Head of caudate nucleus (tissue), 42 donors: Measurements from ENCODE around the gene MCM7.
"Not testable (repeated sequence)": the region's sequence is repeated elsewhere in the genome, so short reads cannot be mapped to it uniquely, and the experiment has no call there.

ENCODE experiments used
- DNase-seq, 42 donors: peaks; one replicate each; pipeline versions ENCODE4 v3.0.0 to v3.0.0-alpha.2; 2020 to 2021; ENCODE audit warnings: mixed read lengths in 7 of 42
- intact Hi-C: fragments of 100-400 bp; cut with DNase I; formaldehyde crosslinking; loops from one replicate; pipeline ENCODE4 v1.15.0; 2022

Gene MCM7

GRCh38 chr7:100101016-100101862 is at the start of gene MCM7, which contains the start of gene AP4M1:
Gene MCM7 (minus strand): TSS chr7:100101397. CDS start chr7:100101294, 103 bp downstream.
Gene AP4M1 (plus strand): TSS chr7:100101643. CDS start chr7:100101715, 72 bp downstream.
- DNase-seq = peak; percentile 97 to 100 (median 100)
- intact Hi-C loops = no loop called here

DNA sequence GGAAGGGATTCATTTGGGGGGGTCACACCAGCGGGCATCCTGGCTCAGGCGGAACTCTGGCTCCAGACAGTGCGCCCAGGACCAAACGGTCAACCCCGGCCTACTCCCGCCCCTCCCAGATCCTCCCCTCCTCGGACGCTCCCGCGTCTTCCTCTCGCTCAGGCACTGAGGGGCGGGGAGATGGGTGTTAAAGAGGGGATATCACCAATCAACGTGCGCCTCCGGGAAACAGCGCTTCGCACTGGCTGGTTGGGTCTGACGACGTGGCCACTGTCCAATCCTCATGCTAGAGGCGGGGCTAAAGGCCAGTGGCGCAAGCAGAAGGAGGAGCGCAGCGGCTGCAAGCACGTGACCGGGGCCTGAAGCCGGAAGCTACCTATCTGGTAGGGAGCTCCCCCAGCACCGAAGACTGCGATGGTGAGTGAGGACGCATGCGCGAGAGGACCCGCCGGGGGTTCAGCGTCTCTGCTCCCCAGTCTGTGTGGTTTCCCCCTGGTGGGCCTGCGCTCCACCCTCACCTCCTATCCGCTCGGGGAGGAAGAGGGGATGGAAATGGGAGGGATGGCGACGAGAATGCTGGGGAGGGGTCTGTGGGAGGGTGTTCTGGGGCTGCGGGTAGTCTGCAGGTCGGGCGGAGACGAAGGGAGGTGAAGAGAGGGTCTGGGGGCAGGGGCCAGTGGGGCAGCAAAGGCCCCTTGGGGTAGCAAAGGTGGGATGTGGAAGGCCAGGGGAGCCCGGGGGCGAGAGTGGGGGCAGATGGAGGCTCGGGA is 47.5 kb upstream of the MCM7 start, which contains the start of gene LAMTOR4:
Gene LAMTOR4, plus strand, starts transcription at position 360 of the 770 bp plus-strand sequence. Its CDS starts 55 bp downstream, at position 415.
- intact Hi-C loops = no loop called here
- peak; percentile 98 to 100 (median 99) for DNase-seq

GRCh38 chr7:100148225-100148558 is 47.0 kb upstream of the MCM7 start:
- intact Hi-C loops = no loop called here

GRCh38 chr7:100147278-100147677 is 46.1 kb upstream of the MCM7 start:
- intact Hi-C loops = no loop called here
- no peak for DNase-seq

More at GRCh38 chr7:100148225-100148558, 47.0 kb upstream of the MCM7 start:
- DNase-seq = peak in 1 of 42 donors; percentile 24

- DNase-seq, intact Hi-C loops: not testable (repeated sequence)
Measured at GRCh38 chr7:100146350-100146749, 45.2 kb upstream of the MCM7 start.

- no peak for DNase-seq
- intact Hi-C loops = no loop called here
Measured at GRCh38 chr7:100142461-100142860, 41.3 kb upstream of the MCM7 start.

DNA sequence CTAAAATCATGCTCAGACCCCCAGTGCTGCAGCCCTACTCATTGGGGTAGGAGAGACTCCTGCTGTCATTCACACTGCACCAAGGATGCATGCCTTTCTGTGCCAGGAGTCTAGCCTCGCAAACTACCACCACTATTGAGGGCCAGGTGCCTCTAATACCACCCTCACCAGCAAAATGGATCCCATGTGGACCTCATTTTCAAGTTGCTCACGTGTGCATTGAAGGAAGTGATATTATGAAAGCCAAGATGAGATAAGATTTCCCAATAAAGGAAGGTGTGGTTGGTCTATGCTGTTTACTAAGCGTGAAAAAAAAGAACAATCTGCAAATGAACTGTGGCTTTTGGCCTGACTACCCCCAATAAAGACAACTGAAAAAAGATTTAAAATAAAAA is 40.4 kb upstream of the MCM7 start:
- intact Hi-C loops = no loop called here
- no peak for DNase-seq

DNA sequence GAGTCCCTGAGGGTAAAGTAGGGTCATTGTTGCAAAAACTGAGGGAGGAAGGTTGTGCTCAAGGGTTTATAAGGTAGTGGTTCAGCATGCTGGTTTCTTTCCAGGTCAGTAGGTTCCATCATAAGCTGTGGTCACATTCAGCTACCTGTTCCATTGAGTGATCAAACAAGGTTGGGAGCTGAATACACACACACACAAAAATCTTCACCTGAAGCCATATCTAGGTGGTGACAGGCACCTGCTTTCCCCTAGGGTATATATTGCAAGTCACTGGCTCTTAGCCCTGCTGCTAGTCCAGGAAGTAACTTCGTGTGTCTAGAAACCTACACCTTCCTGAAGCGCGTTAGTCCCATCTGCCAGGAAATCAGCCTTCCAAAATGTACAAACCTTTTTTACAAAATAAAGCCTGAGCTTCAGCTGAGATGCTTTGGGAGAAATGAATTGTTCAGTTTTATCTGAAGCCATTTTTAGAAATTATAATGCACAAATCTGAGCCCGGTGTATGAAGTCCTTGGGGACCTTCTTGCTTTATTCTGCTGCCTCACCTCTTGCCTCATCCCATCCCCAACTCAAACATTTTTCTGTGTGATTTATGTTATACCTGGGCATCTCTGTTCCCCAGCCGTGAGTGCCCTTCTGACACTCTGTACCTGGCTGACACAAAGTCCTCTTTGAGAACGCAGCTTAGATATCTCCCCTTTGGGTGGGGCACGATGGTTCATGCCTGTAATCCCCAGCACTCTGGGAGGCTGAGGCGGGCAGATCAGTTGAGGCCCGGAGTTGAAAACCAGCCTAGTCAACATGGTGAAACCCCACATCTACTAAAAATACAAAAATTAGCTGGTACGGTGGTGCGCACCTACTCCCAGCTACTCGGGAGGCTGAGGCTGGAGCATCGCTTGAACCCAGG is 36.9 kb upstream of the MCM7 start:
- intact Hi-C loops = no loop called here
- DNase-seq = no peak

DNA sequence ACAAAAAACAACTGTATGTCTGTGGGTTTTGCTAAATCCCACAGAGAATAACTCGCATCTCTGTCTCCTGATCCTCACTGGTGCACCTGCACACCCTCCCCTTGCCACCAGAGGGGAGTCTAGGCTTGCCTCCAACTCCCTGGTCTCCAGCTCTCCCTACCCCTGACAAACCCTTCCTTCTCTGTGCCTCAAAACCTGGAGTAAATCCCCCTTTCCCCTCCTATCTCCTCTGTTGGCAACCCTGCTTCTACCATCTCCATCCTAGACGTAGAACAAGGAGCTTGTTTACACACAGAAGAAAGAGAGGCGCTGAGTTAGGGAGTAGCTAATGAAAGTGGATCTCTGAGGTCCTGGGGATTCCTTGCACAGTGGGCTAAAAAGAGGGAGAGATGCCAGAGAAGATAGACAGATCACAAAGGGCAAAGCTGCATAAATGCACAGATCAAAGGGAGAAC is 31.5 kb upstream of the MCM7 start:
- intact Hi-C loops = no loop called here
- peak in 41 of 42 donors; percentile 34 to 80 (median 61) for DNase-seq

DNA sequence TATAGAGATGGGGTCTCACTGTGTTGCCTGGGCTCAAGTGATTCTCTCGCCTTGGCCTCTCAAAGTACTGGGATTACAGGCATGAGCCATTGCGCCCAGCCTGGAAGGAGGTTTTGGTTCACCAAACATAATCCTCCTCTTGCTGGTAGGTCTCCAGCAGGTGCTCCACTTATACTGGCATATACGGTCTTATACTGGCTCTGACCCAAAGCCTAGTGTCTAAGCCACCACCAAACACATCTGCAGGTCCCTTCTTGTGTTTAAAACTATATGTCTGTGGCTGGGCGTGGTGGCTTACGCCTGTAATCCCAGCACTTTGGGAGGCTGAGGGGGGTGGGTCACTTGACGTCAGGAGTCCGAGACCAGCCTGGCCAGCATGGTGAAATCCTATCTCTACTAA is 30.9 kb upstream of the MCM7 start:
- intact Hi-C loops = no loop called here
- no peak for DNase-seq

DNA sequence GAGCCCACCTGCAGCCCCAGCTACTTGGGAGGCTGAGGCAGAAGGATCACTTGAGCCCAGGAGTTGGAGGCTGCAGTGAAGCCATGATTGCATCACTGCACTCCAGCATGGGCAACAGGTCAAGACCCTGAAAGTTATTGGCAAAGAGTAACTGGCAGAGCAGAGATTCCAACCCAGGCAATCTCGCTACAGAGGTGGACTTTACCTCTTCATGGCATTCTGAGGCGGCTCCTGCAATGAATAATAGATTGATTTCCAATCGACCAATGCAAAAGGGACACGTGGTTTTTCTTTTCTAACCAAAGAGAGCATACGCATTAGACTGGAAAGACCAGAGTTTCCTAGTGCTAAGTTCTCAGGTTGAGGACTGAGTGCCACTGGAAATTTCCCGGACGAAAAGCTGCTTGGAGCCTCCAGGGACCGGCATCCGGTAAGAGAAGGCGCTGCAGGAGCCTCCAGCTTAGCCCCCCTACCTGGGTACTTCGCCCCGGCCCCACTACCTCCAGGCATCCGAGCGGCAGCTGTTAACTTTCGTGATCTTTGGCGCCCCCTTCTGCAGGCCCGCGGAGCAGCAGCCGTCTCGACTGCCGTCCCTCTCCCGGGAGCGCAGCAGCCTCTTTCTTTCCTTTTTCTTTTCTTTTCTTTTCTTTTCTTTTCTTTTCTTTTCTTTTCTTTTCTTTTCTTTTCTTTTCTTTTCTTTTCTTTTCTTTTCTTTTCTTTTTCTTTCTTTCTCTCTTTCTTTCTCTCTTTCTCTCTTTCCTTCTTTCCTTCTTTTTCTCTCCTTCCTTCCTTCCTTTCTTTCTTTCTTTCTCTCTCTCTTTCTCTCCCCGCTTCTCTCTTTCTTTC is 29.6 kb upstream of the MCM7 start:
- intact Hi-C loops = no loop called here

DNA sequence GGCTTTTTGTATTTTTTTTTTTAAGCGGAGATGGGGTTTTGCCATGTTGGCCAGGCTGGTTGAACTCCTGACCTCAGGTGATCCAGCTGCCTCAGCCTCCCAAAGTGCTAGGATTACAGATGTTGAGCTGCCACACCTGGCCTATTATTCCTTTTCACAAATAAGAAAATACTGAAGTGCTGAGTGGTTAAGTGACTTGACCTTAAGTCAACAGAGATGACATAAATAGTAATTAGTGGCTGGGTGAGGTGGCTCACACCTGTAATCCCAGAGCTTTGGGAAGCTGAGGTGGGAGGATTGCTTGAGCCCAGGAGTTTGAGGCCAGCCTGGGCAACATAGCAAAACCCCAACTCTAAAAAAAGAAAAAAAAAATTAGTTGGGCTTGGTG is 29.0 kb upstream of the MCM7 start:
- intact Hi-C loops, DNase-seq: not testable (repeated sequence)

More for the DNA sequence above, 29.6 kb upstream of the MCM7 start:
- DNase-seq = peak; percentile 46 to 94 (median 87)

DNA sequence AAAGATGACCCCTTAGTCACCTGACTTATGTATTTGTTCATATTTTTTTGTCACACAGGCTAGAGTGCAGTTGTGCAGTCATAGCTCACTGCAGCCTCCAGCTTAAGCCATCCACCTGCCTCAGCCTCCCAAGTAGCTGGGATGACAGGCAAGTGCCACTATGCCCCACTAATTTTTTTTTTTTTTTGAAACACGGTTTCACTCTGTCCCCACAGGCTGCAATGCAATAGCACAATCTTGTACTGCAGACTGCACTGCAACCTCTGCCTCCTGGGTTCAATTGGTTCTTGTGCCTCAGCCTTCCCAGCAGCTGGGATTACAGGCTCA is 27.4 kb upstream of the MCM7 start:
- DNase-seq = no peak
- intact Hi-C loops = no loop called here

- intact Hi-C loops = no loop called here
- peak in 27 of 42 donors; percentile 7 to 53 (median 26) for DNase-seq
Measured at GRCh38 chr7:100127866-100128636, 26.9 kb upstream of the MCM7 start.

GRCh38 chr7:100126931-100127865 is 26.0 kb upstream of the MCM7 start, which contains the start of gene MBLAC1:
Gene MBLAC1 (plus strand): TSS chr7:100126967. CDS start chr7:100127396, 429 bp downstream.
- DNase-seq = peak; percentile 86 to 98 (median 94)

More at GRCh38 chr7:100126931-100127865, 26.0 kb upstream of the MCM7 start, which contains the start of gene MBLAC1:
- intact Hi-C loops = no loop called here
